GM21381 (cell line): ENCODE results near the gene CBL.
A peak's percentile ranks its signal among the peaks of the same experiment; 100 is the strongest.

Source experiments
- ATAC-seq: cut with Tn5 transposase; IDR thresholded peaks from one replicate; pipeline ENCODE4 v1.9.1; 2021; ENCODE audit warnings: mild to moderate bottlenecking, moderate library complexity; ENCODE audit not compliant: unreplicated experiment

CBL gene

DNA sequence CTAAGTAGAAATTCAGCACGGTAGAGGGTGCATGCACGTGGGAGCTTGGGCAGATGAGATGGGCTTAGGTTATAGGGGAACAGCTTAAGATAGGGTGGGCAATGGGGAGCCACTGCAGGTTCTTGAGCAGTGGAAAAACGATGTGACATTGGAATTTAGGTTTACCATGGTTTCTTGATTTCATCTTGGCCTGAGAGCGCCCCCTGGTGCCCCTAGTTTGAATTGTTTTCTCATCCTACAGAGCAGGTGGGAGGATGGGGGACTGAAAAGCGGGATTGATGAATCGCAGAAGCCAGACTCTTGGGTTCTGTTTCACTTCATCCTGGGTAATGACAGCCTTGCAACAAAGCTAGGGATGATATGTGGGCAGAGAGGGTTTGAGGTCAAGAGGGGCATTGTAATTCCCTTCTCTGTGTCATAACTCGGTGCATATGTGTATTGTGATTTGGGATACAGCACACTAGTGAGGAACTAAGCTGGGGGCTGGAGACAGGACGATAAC is 117.4 kb downstream of the CBL start:
- ATAC-seq, result no peak

GRCh38 chr11:119324189-119324588 is 118.0 kb downstream of the CBL start:
- no peak for ATAC-seq

GRCh38 chr11:119329320-119329719 is 123.2 kb downstream of the CBL start:
- ATAC-seq, result no peak

- ATAC-seq, result no peak
These were observed 124.1 kb downstream of the CBL start for GRCh38 chr11:119330237-119330636.

GRCh38 chr11:119332111-119332765 is 126.1 kb downstream of the CBL start:
- ATAC-seq, result no peak

GRCh38 chr11:119334174-119334930 is 128.2 kb downstream of the CBL start, which contains the start of gene RNF26:
Gene RNF26, plus strand, starts transcription at chr11:119334527. Its CDS starts 596 bp downstream, at chr11:119335123.
- ATAC-seq, result peak; percentile 91

GRCh38 chr11:119335091-119335654 is 129.0 kb downstream of the CBL start:
- no peak for ATAC-seq

GRCh38 chr11:119335655-119336543 is 129.8 kb downstream of the CBL start:
- no peak for ATAC-seq

- ATAC-seq, result no peak
These were observed 130.8 kb downstream of the CBL start for GRCh38 chr11:119336744-119337469.

DNA sequence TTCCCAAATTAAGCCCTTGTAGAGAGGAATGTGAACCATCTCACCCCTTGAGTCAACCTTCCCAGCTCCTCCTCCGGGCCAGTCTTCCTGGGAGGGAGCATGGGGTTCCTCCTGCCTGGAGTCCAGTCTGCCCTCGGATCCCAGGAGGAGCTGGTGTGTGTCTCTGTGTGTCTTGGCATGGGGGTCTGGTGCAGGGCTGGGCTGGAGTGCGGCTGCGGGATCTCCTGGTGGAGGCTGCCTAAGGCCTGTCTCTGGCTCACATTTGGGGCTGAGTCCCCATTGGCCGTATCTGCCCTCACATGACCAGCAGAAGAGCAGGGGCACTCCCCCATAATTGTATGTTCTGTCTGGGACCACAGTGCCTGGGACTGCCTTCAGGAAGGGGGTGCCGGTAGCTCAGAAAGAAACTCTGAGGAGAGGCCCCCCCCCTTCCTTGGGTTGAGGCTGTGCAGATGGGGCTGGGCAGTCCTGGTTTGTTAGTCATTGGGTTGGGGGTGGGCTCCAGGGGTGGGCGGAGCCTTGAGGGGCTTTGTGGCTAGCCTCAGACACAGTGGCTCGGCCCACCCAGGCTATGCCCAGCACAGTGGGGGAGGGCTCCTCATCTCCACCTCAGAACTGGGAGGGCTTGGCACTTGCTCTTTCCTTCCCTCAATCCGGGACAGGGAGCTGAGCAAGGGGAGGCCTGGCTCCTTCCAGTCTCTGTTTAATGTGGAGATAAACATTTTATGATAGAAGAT is 131.6 kb downstream of the CBL start:
- ATAC-seq, result no peak

DNA sequence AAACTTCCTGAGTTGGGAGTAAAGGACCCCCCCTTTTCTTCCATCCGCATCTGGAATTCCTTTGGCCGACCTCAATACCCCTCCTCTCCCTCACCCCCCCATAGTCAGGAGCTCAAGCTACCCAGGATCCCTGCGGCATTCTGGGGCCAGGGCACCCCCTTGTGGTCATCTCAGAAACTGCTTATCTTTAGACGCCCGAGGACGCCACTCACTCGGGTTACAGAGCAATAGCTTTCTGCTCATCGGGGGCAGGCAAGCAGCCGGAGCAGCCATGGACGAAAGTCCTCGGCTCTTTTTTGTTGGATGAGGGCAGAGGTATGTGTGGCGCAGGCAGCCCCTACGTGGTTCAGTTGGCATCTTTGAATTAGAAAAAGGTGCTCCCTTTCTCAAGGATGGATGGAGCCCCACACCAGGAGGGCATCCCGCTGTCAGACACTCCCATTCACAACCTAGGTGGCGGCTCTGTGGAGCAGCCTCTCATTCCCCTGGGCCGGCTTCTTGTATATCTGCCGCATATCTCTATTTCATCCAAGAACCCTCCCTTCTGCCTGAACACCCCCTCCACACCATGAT is 132.3 kb downstream of the CBL start:
- no peak for ATAC-seq

- ATAC-seq, result no peak
These were observed 132.9 kb downstream of the CBL start for GRCh38 chr11:119338965-119339588.

- ATAC-seq, result no peak
These were observed 133.6 kb downstream of the CBL start for GRCh38 chr11:119339589-119340334.

GRCh38 chr11:119340335-119341221 is 134.4 kb downstream of the CBL start, which contains the start of gene C1QTNF5:
Gene C1QTNF5, minus strand, starts transcription at chr11:119340883. Its CDS starts 486 bp downstream, at chr11:119340397.
- ATAC-seq, result no peak

DNA sequence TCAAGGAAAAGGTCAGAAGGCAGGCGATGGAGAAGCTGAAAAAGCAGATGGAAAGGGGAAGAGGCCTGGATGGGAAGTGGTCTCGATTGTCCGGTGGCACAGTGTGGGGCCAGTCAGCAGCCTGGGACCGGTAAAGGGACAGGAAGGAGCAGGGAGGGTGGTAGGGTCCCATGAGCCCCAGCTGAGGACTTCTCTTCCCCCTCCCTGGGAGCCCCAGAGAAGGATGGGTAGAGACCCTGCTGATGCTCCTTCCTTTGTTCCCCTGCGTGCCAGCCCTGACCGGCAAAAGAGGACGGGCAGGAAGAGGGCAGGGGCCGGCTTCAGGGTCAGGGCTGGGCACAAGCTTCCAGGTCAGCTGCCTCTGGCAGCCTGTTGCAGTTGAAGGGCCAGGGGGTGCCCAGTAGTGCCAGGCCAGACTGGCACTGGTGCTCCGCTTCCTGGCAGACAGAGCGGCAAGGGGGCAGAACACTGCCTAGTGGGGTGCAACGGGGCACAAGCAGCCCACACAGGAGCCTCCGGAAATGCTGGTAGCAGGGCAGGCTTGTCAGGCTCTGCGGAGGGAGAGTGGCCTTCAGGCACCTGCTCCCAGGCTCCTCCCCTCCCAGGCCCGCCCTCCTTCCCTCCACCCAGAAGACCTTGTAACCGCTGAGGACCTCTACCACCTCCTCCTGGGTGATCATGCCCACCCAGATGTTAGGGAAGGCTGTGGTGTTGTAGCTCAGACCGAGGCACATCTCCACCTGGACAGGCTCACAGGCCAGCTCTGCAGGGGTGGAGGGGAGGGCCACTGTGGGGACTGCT is 135.3 kb downstream of the CBL start:
- no peak for ATAC-seq

- ATAC-seq, result no peak
These were observed 135.8 kb downstream of the CBL start for GRCh38 chr11:119342023-119342300.
